NCI-H1092 treated with DMSO at 0.1 percent for 48 hours (cell line): Measurements from ENCODE around the gene BABAM2.

Experiments used
- DNase-seq: peaks from one replicate; lab custom pipeline; 2025; lab: John Stamatoyannopoulos, UW

Gene BABAM2

GRCh38 chr2:28163627-28164279 is 273.2 kb downstream of the BABAM2 start:
- no peak for DNase-seq

GRCh38 chr2:28164280-28164801 is 273.8 kb downstream of the BABAM2 start:
- no peak for DNase-seq

GRCh38 chr2:28165087-28165635 is 274.6 kb downstream of the BABAM2 start:
- no peak for DNase-seq

DNA sequence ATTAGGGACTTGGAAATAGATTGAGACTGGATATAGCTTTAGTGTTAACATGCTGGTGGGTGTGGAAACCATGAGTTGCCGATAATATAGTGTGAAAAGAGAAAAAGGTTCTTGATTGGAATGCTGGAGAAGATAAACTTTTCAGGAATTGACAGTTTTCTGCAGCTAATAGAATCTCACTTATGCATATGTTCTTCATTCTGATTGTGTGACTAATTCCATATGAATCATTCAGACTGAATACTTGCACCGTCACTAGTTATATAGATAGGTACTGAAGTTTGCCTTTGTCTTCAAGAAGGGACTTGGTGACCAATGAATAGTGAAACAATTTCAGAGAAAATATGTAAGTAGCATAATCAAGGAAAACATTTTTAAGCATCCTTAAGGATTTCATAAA is 276.4 kb downstream of the BABAM2 start:
- no peak for DNase-seq

DNA sequence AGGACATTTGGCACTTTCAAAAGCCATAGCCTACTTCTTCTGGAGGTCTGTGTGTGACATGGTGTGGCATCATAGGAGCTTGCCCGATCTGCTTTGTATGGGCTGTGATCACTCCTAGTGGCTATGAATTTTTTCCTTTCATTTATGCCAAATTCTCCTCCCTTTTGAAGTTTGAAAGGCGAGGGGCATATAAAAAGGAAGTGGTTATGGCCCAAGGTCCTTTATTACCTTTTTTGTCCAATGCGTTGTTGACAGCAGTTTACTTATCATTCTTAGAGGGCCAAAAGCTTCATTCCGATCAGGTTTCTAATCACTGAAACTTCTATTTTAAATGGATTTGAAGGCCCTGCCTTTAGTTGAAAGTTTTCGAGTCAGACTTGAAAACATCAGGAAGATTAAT is 277.8 kb downstream of the BABAM2 start:
- DNase-seq, result no peak

DNA sequence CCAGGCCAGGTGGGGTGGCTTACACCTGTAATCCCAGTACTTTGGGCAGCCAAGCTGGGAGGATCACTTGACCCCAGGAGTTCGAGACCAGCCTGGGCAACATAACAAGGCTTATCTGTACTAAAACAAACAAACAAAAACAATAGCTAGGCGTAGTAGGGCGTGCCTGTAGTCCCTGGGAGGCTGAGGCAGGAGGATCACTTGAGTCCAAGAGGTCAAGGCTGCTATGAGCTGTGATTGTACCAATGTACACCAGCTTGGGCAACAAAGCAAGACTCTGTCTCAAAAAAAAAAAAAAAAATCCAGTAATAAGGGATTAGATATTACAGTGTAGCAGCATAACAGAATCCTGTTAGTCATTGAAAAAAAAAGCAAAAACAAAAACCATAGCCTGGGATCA is 279.0 kb downstream of the BABAM2 start:
- no peak for DNase-seq

- DNase-seq, result no peak
Observed at GRCh38 chr2:28172114-28172898, 281.8 kb downstream of the BABAM2 start.

GRCh38 chr2:28173377-28173776 is 282.8 kb downstream of the BABAM2 start:
- DNase-seq, result no peak

- no peak for DNase-seq
Observed at GRCh38 chr2:28174211-28174610, 283.7 kb downstream of the BABAM2 start.

DNA sequence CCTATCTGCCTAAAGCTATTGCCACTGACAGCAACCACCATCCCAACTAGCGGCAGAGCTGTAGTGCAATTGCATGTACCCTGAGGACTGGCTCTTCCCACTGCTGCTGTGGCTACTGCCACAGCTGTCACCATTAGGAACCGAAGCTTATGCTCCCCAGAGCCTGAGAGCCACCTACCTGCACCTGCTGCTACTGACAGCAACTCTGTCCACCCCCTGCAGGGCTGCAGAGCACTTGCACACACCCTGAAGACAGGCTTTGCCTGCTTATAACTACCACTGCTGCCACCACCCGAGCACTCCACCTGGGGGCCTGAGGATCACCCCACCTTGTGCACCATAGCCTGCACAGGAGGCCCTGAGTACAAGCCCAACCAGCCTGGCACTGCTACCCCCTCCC is 284.5 kb downstream of the BABAM2 start:
- no peak for DNase-seq

DNA sequence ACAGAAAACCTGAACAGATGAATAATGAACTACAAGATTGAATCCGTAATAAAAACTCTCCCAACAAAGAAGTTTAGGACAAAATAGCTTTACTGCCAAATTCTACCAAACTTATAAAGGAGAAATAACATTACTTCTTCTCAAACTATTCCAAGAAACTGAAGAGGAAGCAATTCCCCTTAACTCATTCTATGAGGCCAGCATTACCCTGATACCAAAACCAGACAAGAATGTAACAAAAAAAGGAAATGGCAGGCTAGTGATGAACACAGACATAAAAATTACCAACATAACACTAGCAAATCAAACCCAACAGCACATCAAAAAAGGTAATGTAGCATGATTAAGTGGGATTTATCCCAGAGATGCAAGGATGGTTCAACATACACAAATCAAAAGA is 288.4 kb downstream of the BABAM2 start:
- DNase-seq, result no peak

DNA sequence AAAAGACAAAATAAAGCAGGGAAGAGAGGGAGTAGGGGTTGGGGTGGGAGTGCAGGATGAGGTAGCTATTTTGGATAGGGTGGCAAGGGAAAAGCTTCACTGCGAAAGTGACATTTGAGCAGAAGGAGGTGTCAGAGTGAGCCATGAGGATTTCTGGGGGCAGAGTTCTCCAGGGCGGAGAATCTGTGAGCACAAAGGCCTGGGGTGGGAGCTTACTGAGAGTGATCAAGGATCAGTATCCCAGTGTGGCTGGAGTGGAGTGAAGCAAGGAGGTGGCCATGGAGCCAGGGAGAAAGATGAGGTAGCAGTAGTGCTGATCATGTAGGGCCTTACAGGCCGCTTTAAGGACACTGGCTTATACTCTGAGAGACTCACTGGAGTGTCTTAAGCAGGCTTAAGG is 291.3 kb downstream of the BABAM2 start:
- no peak for DNase-seq

DNA sequence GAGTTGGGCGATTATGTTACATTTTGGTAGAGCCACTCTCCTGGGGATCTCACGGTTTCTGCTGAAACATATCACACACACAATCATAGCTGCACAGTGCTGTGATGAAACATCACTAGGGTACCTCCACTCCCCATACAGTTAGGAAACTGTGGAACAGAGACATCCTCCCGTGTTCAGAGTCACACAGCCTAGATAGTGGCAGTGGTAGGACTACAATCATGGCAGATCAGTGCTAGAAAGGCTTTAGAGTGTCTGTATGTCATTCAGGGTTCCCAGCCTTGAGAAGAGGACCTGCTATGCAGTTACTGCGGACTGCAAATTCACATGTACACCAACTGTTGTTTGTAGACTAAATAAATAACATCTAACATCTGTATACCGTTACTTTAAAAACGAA is 291.8 kb downstream of the BABAM2 start:
- DNase-seq, result no peak

GRCh38 chr2:28185153-28185552 is 294.6 kb downstream of the BABAM2 start:
- DNase-seq, result no peak

DNA sequence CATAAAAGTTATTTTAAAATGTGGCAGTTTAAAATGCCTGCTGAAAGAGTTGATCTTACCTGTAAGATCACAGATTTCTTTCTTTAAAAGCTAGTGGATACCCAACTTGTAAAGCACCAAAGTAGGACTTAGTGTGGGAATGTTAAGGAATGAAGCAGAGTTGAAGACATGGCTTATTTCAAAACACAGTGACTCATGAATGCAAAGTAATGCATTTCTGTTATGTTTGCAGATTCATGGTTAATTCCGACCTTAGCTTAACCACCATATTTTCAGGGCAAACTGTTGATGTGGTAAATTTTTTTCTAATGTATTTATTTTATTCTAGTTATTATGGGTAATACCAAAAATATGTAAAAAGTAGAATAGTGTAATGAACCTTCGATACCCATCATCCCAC is 295.4 kb downstream of the BABAM2 start:
- DNase-seq, result no peak

DNA sequence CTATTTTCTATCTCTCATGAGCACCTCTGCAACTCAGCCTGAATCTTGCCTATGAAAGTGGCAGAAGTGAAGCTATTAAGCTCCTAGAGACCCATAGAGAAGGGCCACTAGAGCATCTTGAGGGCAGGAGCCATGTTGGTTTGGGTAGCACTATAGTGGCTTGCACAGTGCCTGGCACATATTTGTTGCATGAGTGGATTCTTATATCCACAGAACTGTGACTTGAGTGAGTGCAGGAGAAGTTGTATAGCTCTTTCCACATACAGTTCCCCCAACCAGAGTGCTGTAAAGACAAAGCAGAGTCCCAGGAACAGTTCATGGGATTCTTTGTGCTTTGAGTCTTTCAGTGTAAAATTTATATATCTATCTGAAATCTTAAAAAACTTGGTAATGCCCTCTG is 296.7 kb downstream of the BABAM2 start:
- DNase-seq, result no peak

DNA sequence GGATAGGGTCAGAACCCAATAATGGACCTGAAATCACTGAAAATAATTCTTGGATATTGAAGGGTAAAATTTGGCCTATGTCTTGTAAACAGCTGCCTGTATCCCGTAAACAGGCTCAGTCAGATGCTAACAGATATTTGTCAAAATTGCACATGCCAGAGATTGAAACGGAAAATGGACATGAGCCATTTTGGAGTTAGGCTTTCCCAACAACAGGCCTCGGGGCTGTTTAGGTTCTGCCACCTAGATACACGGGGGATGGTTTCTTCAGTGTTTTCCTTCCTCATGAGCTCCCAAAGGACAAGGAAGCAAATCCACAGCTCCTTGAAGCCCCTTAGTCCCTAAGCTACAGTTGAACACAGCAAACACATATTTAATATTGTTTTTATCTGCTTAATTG is 297.9 kb downstream of the BABAM2 start:
- DNase-seq, result no peak

DNA sequence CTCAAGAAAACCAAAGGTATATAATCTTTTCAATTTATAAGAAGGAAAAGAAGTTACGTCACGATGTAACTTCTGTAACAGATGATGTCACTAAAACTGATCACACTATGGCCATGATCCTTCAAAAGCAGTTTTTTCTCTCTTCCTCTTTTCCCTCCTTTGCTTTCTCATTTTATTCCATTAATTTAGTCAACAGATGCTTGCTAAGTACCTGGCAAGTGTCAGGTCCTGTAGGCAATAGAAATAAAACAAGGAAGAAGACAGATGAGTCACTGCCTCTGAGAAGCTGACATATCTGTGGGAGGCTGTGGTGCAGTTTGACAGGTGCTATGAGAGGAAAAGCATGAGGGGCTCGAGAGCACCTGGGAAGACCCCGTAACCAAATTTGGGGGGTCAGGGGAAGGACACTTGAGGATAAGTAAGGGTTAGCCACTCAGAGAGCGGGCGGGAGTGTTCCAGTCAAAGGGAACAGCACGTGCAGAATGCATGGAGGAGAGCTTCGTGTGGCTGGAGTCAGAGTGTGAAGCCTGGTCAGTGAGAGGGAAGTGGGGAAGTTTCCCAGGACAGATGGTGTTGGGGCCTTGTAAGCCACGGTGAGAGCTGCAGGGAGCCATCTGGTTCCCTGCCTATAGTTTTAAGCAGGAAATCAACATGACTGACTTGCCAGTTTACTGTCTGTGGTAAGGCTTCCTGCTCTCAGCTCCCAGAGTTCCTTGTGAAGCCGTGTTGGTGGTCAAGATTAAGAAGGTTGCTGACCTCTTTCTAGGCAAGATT is 303.3 kb downstream of the BABAM2 start:
- no peak for DNase-seq

GRCh38 chr2:28199995-28200679 is 309.6 kb downstream of the BABAM2 start:
- no peak for DNase-seq

DNA sequence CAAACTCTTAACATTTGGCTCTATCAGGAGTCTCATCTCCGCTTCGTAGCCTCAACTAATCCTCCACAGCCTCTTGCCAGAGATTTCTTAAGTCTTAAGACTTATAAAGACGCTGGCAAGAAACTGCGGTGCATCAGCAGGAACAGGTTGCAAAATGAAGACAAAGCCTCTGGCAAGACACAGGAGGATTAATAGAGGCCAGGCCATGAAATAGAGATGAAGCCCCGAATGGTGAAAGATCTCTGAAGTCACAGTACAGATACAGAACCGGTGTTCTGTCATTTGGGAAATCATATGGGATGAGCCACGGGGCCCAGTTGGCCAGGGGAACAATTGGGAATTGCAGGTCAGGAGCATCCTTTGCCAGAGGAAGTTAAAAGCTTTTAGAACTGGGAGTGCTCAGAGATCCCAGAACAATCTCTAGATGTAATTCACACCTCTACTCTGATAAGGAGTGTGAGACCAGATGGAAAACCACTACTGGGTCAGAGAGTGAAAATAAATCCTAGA is 311.2 kb downstream of the BABAM2 start:
- no peak for DNase-seq

DNA sequence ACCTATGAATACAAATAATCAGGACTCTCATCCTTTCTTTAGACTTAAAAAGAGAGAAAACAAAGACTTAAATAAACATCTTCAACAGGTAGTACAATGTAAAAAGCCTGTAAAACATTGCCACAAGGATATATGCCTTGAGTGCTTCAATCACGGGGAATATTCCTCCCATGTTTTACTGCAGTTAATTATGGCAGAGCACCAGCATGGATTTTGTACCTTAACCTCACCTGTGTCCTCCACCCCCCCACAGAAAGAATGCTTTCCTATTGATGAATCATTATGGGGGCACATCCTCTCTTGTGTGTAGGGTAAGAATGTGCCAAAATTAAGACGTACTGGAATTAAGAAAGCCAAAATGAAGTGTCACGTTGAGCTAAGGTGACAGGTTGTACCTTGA is 312.2 kb downstream of the BABAM2 start:
- DNase-seq, result no peak

- no peak for DNase-seq
Observed at GRCh38 chr2:28206762-28207161, 316.2 kb downstream of the BABAM2 start.
